Articular chondrocyte of knee joint (primary cell): Measurements from ENCODE around the gene FYB2. TPM values are rescaled to one million over a fixed set of nuclear protein-coding genes. Genes with fewer than 3 reads are reported as not detected.

ENCODE experiments used
- total RNA-seq: library from RNA; depleted of rRNA; stranded (reverse); fragments of >200 nt; gene quantifications from 2 replicates; pipeline ENCODE4 v1.2.3, GENCODE V29; 2012

The FYB2 gene, protein sequence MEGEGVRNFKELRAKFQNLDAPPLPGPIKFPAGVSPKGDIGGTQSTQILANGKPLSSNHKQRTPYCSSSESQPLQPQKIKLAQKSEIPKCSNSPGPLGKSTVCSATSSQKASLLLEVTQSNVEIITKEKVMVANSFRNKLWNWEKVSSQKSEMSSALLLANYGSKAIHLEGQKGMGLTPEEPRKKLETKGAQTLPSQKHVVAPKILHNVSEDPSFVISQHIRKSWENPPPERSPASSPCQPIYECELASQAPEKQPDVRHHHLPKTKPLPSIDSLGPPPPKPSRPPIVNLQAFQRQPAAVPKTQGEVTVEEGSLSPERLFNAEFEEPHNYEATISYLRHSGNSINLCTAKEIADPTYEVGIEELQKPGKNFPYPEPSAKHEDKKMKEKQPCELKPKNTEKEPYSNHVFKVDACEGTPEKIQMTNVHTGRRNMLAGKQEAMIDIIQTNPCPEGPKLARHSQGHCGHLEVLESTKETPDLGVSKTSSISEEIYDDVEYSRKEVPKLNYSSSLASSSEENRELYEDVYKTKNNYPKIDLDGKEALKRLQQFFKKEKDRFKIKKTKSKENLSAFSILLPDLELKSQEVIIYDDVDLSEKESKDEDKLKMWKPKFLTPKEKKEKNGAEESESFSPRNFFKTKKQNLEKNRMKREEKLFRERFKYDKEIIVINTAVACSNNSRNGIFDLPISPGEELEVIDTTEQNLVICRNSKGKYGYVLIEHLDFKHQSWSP
- total RNA-seq, result not detected in 2 replicates

DNA sequence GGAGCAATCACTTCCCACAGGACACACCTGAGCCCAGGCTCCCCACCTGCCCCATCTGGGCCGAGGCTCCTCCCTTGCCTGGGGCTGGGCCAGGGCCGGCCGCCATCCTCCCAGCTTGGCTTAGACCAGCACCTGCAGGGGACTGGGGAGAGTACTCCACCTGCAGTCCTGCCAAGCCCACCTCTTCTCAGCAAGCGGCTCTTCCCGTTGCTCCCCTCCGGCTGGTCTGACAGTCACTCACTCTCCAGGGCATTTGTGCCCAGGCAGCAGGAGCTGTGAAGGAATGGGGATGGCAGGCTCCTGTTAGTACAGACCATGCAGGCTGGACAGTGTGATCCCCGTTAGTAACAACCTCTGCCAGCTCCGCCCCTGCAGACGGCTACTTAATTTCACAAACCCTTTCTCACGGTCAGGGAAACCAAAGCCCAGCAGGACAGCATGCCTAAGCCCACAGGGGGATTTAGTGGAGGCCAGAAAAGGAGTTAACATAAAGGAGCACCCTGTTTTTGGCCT lies at the start of gene FYB2:
Gene FYB2 (minus strand): TSS at position 18 of the 513 bp plus-strand sequence. CDS start 114 bp downstream, outside the sequence.

DNA sequence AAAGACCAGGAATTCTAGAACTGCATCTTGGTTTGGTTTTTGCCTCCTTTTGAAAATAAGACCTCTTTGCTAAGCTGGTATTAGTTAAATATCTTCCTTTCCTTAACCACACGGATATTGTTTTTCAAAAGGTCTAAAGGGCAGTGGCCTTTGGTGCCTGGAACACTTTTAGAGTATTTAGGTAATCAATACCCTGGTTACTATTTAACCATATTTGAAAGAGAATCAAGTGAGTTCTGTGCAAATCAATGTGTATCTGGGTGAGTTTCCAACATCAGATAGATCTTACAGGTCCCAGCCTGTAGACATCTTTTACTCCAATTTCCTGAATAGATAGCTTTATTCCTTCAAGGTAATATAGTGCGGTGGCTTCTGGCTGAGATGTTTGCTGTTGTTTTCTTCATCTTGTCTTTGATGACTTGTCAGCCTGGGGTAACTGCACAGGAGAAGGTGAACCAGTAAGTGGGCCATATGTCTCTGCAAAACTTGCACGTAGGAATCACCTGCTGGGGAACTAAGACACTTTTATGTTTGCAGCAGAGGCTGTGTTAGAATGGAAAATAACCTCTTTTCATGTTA lies 35.4 kb upstream of the FYB2 start, which contains the start of gene C8A:
Gene C8A (plus strand): TSS at position 277 of the 579 bp plus-strand sequence. CDS start 105 bp downstream, at position 382.

Other genes with a start within 250 kb of the FYB2 start
- gene PLPP3, start 239.8 kb downstream of the FYB2 start, total RNA-seq, result 344 and 431 TPM in 2 replicates
- 1.6 and 2.5 TPM in 2 replicates for gene PRKAA2, start 174.1 kb downstream of the FYB2 start, total RNA-seq
- not detected in 2 replicates for gene C8A, start 35.4 kb upstream of the FYB2 start, total RNA-seq
- gene C8B, start 146.6 kb upstream of the FYB2 start, total RNA-seq, result not detected in 2 replicates